Endothelial cell of umbilical vein (primary cell): ENCODE measurements around the gene BMPR1B. TPM values are rescaled to one million over a fixed set of nuclear protein-coding genes. Genes with fewer than 3 reads are reported as not detected.

Experiments used
- BruUV-seq: library from RNA; stranded (reverse); fragments of 400-500 nt; replicated peaks from 2 replicates; lab custom pipeline; 2021; lab: Mats Ljungman, UMichigan
- CTCF ChIA-PET: fragments of 300-600, 350-600 bp; sonication (Branson Sonifier 250); formaldehyde crosslinking; loops from one replicate; lab custom pipeline; 2021; ENCODE audit warnings: antibody characterized with exemption, inconsistent platforms; lab: Charles Lee
- POLR2A ChIA-PET: fragments of 300-600, 350-600 bp; sonication (Branson Sonifier 250); formaldehyde crosslinking; loops from one replicate; lab custom pipeline; 2021; ENCODE audit warnings: antibody characterized with exemption, inconsistent platforms; lab: Charles Lee
- DNase-seq: peaks from one replicate; pipeline ENCODE4 v3.0.0-alpha.2; 2011; ENCODE audit warnings: low read depth, low spot score
- FAIRE-seq: peaks from 2 replicates; lab custom pipeline; 2011; peaks lifted over from hg19 to GRCh38; lab: Jason Lieb, UNC
- H2AFZ ChIP-seq: 2 replicates; pipeline ENCODE4 v1.6.0; 2012; ENCODE audit warnings: low read depth, low read length, control low read depth, inconsistent platforms
- H3K27ac ChIP-seq: 2 replicates; pipeline ENCODE4 v1.5.1; 2011; ENCODE audit warnings: low read depth, mild to moderate bottlenecking, control low read depth, low read length, moderate library complexity; ENCODE audit not compliant: insufficient read depth
- H3K27me3 ChIP-seq, 2 experiments: 2 replicates each; pipeline versions ENCODE4 v1.6.0 to v1.6.1; 2011; ENCODE audit warnings: low read length in 2 of 2, mixed read lengths in 1 of 2; ENCODE audit not compliant: control insufficient read depth in 2 of 2, insufficient read depth in 2 of 2
- H3K36me3 ChIP-seq, 2 experiments: 2 replicates in 1 of 2; 3 replicates in 1 of 2; pipeline ENCODE4 v1.5.1; 2011; ENCODE audit warnings: low read length in 2 of 2, mild to moderate bottlenecking in 1 of 2, moderate library complexity in 1 of 2; ENCODE audit not compliant: control insufficient read depth in 2 of 2, insufficient read depth in 2 of 2; ENCODE audit errors: extremely low read depth in 1 of 2
- H3K4me1 ChIP-seq: 3 replicates; pipeline ENCODE4 v1.5.1; 2011; ENCODE audit warnings: mild to moderate bottlenecking, low read length; ENCODE audit not compliant: control insufficient read depth, insufficient read depth; ENCODE audit errors: extremely low read depth
- H3K4me2 ChIP-seq: 2 replicates; pipeline ENCODE4 v1.6.1; 2011; ENCODE audit warnings: low read length, control low read depth, mixed read lengths; ENCODE audit not compliant: insufficient read depth
- H3K4me3 ChIP-seq, 3 experiments: fragments of 200-600 bp in 1 of 3; sonication (generic), shearing (Covaris generic) in 1 of 3; replicated peaks in 1 of 3; 2 replicates each; pipeline ENCODE4 v1.5.1; 2011 to 2016; ENCODE audit warnings: control low read depth in 3 of 3, low read length in 3 of 3, mild to moderate bottlenecking in 2 of 3, inconsistent platforms in 1 of 3, low read depth in 1 of 3, moderate library complexity in 1 of 3; ENCODE audit not compliant: insufficient read depth in 1 of 3
- H3K79me2 ChIP-seq: 2 replicates; pipeline ENCODE4 v1.6.0; 2012; ENCODE audit warnings: low read length, inconsistent platforms; ENCODE audit not compliant: control insufficient read depth, insufficient read depth
- H3K9ac ChIP-seq: replicated peaks from 2 replicates; pipeline ENCODE3; 2011; ENCODE audit warnings: low read length, control low read depth; ENCODE audit not compliant: insufficient read depth; ENCODE audit errors: extremely low read depth
- H3K9me1 ChIP-seq: replicated peaks from 3 replicates; pipeline ENCODE4 v1.6.0; 2011; ENCODE audit warnings: mild to moderate bottlenecking, low read length; ENCODE audit not compliant: control insufficient read depth, insufficient read depth; ENCODE audit errors: extremely low read depth
- H3K9me3 ChIP-seq: replicated peaks from 2 replicates; pipeline ENCODE4 v1.5.1; 2012; ENCODE audit warnings: low read length, inconsistent platforms; ENCODE audit not compliant: control insufficient read depth, insufficient read depth
- H4K20me1 ChIP-seq: replicated peaks from 2 replicates; pipeline ENCODE3; 2011; ENCODE audit warnings: mild to moderate bottlenecking, low read length; ENCODE audit not compliant: control insufficient read depth, insufficient read depth; ENCODE audit errors: extremely low read depth
- EZH2 ChIP-seq: IDR thresholded peaks from 2 replicates; pipeline ENCODE4 v1.6.1; 2012; ENCODE audit warnings: borderline replicate concordance, low read depth, mild to moderate bottlenecking, moderate library complexity, low read length, inconsistent platforms; ENCODE audit not compliant: severe bottlenecking
- GATA2 ChIP-seq: IDR thresholded peaks from 2 replicates; pipeline ENCODE4 v1.7.0; 2011; ENCODE audit warnings: low read depth, mild to moderate bottlenecking, moderate library complexity, mixed read lengths, low read length; ENCODE audit not compliant: insufficient read length, insufficient read depth
- JUN ChIP-seq: IDR thresholded peaks from 2 replicates; pipeline ENCODE4 v1.6.1; 2011; ENCODE audit warnings: borderline replicate concordance, low read depth; ENCODE audit not compliant: insufficient read length, insufficient read depth
- MYC ChIP-seq: IDR thresholded peaks from one replicate; pipeline ENCODE4 v1.6.1; 2011; ENCODE audit warnings: mild to moderate bottlenecking, low read depth, low read length
- POLR2AphosphoS5 ChIP-seq: IDR thresholded peaks from 2 replicates; pipeline ENCODE4 v1.6.1; 2012; ENCODE audit warnings: low read depth, mild to moderate bottlenecking, control low read depth, low read length, moderate library complexity; ENCODE audit not compliant: insufficient read depth
- dilution Hi-C: fragments of 300-500 bp; cut with MboI; formaldehyde crosslinking; loops from one replicate; pipeline ENCODE4 v1.15.0; 2019; ENCODE audit warnings: low sequenced_read_pairs; ENCODE audit not compliant: extremely low pct_ligation_motif_present
- intact Hi-C: fragments of 100-400 bp; cut with micrococcal nuclease; formaldehyde crosslinking; loops from one replicate; pipeline ENCODE4 v1.10.0; 2022
- polyA plus RNA-seq, 4 experiments: library from polyadenylated mRNA; depleted of rRNA in 3 of 4; stranded (reverse) in 3 of 4; unstranded in 1 of 4; fragments of >200 nt; gene quantifications; 2 replicates each; pipeline versions ENCODE4 v1.2.1 to v1.2.3, GENCODE V29; 2011 to 2012; ENCODE audit warnings: missing spikeins in 1 of 4
- total RNA-seq: library from RNA; stranded (reverse); gene quantifications from 2 replicates; pipeline ENCODE4 v1.2.3, GENCODE V29; 2021
- TF ChIP-seq, protein P1 (sequence below), 2 donors: IDR thresholded peaks; 1 replicate in 1 of 2; 2 replicates in 1 of 2; pipeline ENCODE4 v1.5.1; 2011; ENCODE audit warnings: low read length in 2 of 2, mild to moderate bottlenecking in 2 of 2, moderate library complexity in 2 of 2, control low read depth in 1 of 2, inconsistent platforms in 1 of 2, low read depth in 1 of 2; ENCODE audit not compliant: insufficient read depth in 1 of 2; ENCODE audit errors: extremely low read depth in 1 of 2
- TF ChIP-seq, protein P2 (sequence below): IDR thresholded peaks from 2 replicates; pipeline ENCODE4 v1.6.1; 2011; ENCODE audit not compliant: insufficient read depth, insufficient read length

BMPR1B gene
- total and polyA plus RNA-seq, 2 donors (not counting 3 experiments of a cell fraction or from before 2014, with no cell fraction given) = 0.28 to 2.1 TPM

DNA sequence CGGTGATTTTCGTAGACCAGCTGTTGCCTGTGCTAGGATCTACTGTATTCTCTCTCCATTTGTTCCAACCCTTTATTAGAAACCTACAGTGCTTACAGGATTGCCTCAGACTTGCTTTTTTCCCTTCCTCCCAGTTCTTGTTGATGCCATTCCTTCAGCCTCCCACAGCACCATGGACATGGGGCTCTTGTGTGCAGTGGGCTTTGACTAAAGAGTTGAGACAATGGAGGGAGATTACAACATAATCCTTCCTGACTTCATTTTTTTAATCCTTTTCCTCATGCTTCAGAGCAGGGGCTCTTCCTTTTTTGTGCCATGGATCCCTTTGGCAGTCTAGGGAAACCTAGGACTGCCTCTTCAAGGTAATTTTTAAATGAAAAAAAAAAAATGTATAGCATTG is 92.1 kb downstream of the BMPR1B start:
- Histone ChIP-seq H4K20me1 (no peaks in the 10 kb centered on the region), H3K79me2 (no peaks in the 10 kb centered on the region), H3K27me3 (no peaks in the 10 kb centered on the region), H3K4me3 (no peak overlapping the region), H3K36me3 (no peaks in the 10 kb centered on the region), H3K9me3 (no peaks in the 10 kb centered on the region), H3K9me1 (no peaks in the 10 kb centered on the region), H2AFZ (no peak overlapping the region), H3K4me2 (no peak overlapping the region), H3K27ac (no peak overlapping the region), H3K4me1 (no peaks in the 10 kb centered on the region), H3K9ac (no peak overlapping the region)
- ChIA-PET POLR2A (no interaction called here), CTCF (no interaction called here)
- dilution Hi-C loops (no loop called here), intact Hi-C loops (no loop called here)
- FAIRE-seq (no peak), DNase-seq (no peak)
- BruUV-seq = no TSS peak
- TF ChIP-seq JUN (no peak), GATA2 (no peak)
- TF ChIP-seq, protein P1, sequence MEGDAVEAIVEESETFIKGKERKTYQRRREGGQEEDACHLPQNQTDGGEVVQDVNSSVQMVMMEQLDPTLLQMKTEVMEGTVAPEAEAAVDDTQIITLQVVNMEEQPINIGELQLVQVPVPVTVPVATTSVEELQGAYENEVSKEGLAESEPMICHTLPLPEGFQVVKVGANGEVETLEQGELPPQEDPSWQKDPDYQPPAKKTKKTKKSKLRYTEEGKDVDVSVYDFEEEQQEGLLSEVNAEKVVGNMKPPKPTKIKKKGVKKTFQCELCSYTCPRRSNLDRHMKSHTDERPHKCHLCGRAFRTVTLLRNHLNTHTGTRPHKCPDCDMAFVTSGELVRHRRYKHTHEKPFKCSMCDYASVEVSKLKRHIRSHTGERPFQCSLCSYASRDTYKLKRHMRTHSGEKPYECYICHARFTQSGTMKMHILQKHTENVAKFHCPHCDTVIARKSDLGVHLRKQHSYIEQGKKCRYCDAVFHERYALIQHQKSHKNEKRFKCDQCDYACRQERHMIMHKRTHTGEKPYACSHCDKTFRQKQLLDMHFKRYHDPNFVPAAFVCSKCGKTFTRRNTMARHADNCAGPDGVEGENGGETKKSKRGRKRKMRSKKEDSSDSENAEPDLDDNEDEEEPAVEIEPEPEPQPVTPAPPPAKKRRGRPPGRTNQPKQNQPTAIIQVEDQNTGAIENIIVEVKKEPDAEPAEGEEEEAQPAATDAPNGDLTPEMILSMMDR (IDR thresholded peaks at IDR 0.05; ENCODE audit: extremely low read depth in 1 of 2, insufficient read depth in 1 of 2, low read depth in 1 of 2, low read length in 2 of 2) = no peak

DNA sequence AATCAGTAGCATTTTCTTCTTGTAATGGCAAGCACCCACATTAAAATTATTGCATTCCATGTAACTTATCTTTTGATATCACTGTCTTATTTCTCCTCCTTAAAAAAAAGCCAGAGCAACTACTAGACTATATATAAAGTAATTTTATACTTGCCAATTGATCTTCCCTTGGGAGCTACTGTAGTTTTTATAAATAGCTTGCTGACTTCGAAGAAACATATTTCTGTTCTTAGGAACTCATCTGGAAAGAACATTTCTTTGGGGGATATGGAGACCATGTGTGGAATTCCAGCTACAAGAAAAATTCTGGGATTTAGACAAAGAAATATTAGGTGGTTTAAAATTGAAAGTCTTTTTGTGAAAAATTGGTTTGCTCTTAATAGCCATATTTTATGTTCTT is 94.9 kb downstream of the BMPR1B start:
- Histone ChIP-seq H3K79me2 (no peaks in the 10 kb centered on the region), H3K9me1 (no peaks in the 10 kb centered on the region), H2AFZ (no peak overlapping the region), H3K36me3 (no peaks in the 10 kb centered on the region), H3K9me3 (no peaks in the 10 kb centered on the region), H3K4me3 (no peak overlapping the region), H3K4me1 (no peaks in the 10 kb centered on the region), H3K27ac (no peak overlapping the region), H4K20me1 (no peaks in the 10 kb centered on the region), H3K9ac (no peak overlapping the region), H3K4me2 (no peak overlapping the region), H3K27me3 (no peaks in the 10 kb centered on the region)
- ChIA-PET POLR2A (no interaction called here), CTCF (no interaction called here)
- BruUV-seq = no TSS peak
- FAIRE-seq (no peak), DNase-seq (no peak)
- intact Hi-C loops = no loop called here
- TF ChIP-seq JUN = no peak
- TF ChIP-seq MYC = no peak
- no peak for TF ChIP-seq GATA2
- TF ChIP-seq, protein P1 (IDR thresholded peaks at IDR 0.05; ENCODE audit: extremely low read depth in 1 of 2, insufficient read depth in 1 of 2, low read depth in 1 of 2, low read length in 2 of 2) = no peak
- TF ChIP-seq EZH2 = no peak
- TF ChIP-seq, protein P2, sequence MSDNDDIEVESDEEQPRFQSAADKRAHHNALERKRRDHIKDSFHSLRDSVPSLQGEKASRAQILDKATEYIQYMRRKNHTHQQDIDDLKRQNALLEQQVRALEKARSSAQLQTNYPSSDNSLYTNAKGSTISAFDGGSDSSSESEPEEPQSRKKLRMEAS = no peak
- no peak for TF ChIP-seq POLR2AphosphoS5
- dilution Hi-C loops = no loop called here
